SH-SY5Y (cell line): ENCODE measurements around the gene COL13A1.

Experiments used
- GATA2 ChIP-seq: IDR thresholded peaks from 2 replicates; pipeline ENCODE4 v1.6.1; 2011; ENCODE audit warnings: mild to moderate bottlenecking, low read depth, low read length
- GATA3 ChIP-seq: IDR thresholded peaks from 2 replicates; pipeline ENCODE4 v1.6.1; 2011; ENCODE audit warnings: low read depth, mild to moderate bottlenecking, low read length, moderate library complexity

- TF ChIP-seq GATA3 = no peak
- TF ChIP-seq GATA2 = no peak
Observed at GRCh38 chr10:69883310-69884023, 81.8 kb downstream of the COL13A1 start.
